ENCODE data around the gene CST7. TPM values are rescaled to one million over a fixed set of nuclear protein-coding genes. Genes with fewer than 3 reads are reported as not detected.

CST7 gene
- polyA plus RNA-seq, 1 of the 3 experiments (the other 2 are of a cell fraction): 0.07 TPM

DNA sequence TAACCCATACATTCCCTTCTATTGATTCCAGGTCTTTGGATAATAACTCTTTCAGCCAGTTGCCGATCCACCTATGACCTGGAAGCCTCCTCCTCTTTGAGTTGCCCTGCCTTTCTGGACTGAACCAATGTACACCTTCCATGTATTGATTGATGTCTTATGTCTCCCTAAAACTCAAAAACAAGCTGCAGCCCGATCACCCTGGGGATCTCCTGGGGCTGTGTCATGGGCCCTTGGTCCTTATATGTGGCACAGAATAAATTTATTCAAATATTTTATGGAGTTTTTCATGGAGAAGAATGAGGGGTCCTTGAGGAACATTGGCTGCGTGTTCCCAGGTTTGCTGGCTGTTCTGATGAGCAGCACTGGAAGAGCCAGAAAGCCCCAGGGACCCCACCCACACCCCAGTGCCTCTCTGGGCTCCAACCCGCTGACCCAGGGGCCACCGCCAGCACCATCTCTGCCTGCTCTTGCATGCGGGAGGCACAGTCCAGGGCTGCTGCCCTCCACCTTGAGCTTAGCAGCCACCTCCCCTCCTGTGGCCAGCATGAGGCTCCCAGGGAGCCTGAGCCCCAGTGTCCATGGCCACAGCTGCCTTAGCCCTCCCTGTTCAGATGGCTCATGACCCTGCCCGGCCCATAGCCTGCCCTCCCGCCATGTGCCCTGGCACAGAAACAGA lies 36.5 kb upstream of the CST7 start:
- Histone ChIP-seq H3K36me3 (replicated peaks in 1 of 2; ENCODE audit: control insufficient read depth in 1 of 2, insufficient read depth in 2 of 2, low read length in 1 of 2) (no peaks in the 10 kb centered on the region), H3K4me1 (ENCODE audit: control insufficient read depth in 1 of 2, insufficient read depth in 2 of 2, low read depth in 1 of 2, low read length in 1 of 2) (no peaks in the 10 kb centered on the region), H2AFZ (ENCODE audit: low read depth) (no peak overlapping the region), H3F3A (replicated peaks; ENCODE audit: insufficient read depth) (no peaks in the 10 kb centered on the region), H3K4me2 (no peak overlapping the region), H3K27me3 (ENCODE audit: insufficient read depth) (no peaks in the 10 kb centered on the region), H3K9ac (no peak overlapping the region), H3K79me2 (ENCODE audit: insufficient read depth) (no peaks in the 10 kb centered on the region), H3K9me2 (no peaks in the 10 kb centered on the region), H4K20me1 (ENCODE audit: insufficient read depth) (no peaks in the 10 kb centered on the region), H3K4me3 (ENCODE audit: low read depth in 2 of 2, low read length in 1 of 2) (no peak overlapping the region), H3K27ac (ENCODE audit: low read depth in 2 of 2, low read length in 1 of 2) (no peak overlapping the region), H3K9me3 (no peaks in the 10 kb centered on the region)
- DNase-seq: no peak
- no peak for TF ChIP-seq NFIC (IDR thresholded peaks at IDR 0.05; ENCODE audit: borderline replicate concordance)
- TF ChIP-seq, protein P1, sequence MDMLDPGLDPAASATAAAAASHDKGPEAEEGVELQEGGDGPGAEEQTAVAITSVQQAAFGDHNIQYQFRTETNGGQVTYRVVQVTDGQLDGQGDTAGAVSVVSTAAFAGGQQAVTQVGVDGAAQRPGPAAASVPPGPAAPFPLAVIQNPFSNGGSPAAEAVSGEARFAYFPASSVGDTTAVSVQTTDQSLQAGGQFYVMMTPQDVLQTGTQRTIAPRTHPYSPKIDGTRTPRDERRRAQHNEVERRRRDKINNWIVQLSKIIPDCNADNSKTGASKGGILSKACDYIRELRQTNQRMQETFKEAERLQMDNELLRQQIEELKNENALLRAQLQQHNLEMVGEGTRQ (IDR thresholded peaks at IDR 0.05; ENCODE audit: borderline replicate concordance, low read depth, low read length): no peak
- TF ChIP-seq FOXJ3 (CRISPR knock-in tag; IDR thresholded peaks at IDR 0.05): no peak
- TF ChIP-seq SIN3A (IDR thresholded peaks at IDR 0.05; ENCODE audit: borderline replicate concordance, low read depth, low read length): no peak
- no peak for TF ChIP-seq NRF1 (IDR thresholded peaks at IDR 0.05; ENCODE audit: low read depth, low read length)
- TF ChIP-seq CHD2 (IDR thresholded peaks at IDR 0.05; ENCODE audit: low read length, partially characterized antibody): no peak
- TF ChIP-seq, protein P2, sequence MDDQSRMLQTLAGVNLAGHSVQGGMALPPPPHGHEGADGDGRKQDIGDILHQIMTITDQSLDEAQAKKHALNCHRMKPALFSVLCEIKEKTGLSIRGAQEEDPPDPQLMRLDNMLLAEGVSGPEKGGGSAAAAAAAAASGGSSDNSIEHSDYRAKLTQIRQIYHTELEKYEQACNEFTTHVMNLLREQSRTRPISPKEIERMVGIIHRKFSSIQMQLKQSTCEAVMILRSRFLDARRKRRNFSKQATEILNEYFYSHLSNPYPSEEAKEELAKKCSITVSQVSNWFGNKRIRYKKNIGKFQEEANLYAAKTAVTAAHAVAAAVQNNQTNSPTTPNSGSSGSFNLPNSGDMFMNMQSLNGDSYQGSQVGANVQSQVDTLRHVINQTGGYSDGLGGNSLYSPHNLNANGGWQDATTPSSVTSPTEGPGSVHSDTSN (IDR thresholded peaks at IDR 0.05): no peak
- TF ChIP-seq, protein P3, sequence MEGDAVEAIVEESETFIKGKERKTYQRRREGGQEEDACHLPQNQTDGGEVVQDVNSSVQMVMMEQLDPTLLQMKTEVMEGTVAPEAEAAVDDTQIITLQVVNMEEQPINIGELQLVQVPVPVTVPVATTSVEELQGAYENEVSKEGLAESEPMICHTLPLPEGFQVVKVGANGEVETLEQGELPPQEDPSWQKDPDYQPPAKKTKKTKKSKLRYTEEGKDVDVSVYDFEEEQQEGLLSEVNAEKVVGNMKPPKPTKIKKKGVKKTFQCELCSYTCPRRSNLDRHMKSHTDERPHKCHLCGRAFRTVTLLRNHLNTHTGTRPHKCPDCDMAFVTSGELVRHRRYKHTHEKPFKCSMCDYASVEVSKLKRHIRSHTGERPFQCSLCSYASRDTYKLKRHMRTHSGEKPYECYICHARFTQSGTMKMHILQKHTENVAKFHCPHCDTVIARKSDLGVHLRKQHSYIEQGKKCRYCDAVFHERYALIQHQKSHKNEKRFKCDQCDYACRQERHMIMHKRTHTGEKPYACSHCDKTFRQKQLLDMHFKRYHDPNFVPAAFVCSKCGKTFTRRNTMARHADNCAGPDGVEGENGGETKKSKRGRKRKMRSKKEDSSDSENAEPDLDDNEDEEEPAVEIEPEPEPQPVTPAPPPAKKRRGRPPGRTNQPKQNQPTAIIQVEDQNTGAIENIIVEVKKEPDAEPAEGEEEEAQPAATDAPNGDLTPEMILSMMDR (IDR thresholded peaks at IDR 0.05): no peak
- TF ChIP-seq YY1 (IDR thresholded peaks at IDR 0.05; ENCODE audit: low read depth): no peak
- TF ChIP-seq RCOR1 (IDR thresholded peaks at IDR 0.05; ENCODE audit: low read length): no peak
- no peak for TF ChIP-seq RAD21 (IDR thresholded peaks at IDR 0.05; ENCODE audit: low read length)
- TF ChIP-seq RXRA (IDR thresholded peaks at IDR 0.05; ENCODE audit: borderline replicate concordance, low read depth): no peak
- no peak for TF ChIP-seq GABPA (IDR thresholded peaks at IDR 0.05; ENCODE audit: low read depth)
- TF ChIP-seq, protein P4, sequence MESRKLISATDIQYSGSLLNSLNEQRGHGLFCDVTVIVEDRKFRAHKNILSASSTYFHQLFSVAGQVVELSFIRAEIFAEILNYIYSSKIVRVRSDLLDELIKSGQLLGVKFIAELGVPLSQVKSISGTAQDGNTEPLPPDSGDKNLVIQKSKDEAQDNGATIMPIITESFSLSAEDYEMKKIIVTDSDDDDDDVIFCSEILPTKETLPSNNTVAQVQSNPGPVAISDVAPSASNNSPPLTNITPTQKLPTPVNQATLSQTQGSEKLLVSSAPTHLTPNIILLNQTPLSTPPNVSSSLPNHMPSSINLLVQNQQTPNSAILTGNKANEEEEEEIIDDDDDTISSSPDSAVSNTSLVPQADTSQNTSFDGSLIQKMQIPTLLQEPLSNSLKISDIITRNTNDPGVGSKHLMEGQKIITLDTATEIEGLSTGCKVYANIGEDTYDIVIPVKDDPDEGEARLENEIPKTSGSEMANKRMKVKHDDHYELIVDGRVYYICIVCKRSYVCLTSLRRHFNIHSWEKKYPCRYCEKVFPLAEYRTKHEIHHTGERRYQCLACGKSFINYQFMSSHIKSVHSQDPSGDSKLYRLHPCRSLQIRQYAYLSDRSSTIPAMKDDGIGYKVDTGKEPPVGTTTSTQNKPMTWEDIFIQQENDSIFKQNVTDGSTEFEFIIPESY (IDR thresholded peaks at IDR 0.05; ENCODE audit: borderline replicate concordance, low read depth): no peak
- no peak for TF ChIP-seq EZH2phosphoT487 (IDR thresholded peaks at IDR 0.05; ENCODE audit: borderline replicate concordance, low read depth)
- no peak for TF ChIP-seq GATA2 (CRISPR knock-in tag; IDR thresholded peaks at IDR 0.05)
- TF ChIP-seq FOSL2 (IDR thresholded peaks at IDR 0.05; ENCODE audit: borderline replicate concordance, low read depth): no peak
- TF ChIP-seq TAF1 (IDR thresholded peaks at IDR 0.05; ENCODE audit: borderline replicate concordance, low read depth, low read length): no peak
- POLR2A ChIA-PET: no interaction called here
- CTCF ChIA-PET: no interaction called here
- 29% methylated on average over 5 of the region's 8 CpGs for WGBS (ENCODE audit: low lambda C conversion rate)

Data from SK-N-SH (cell line).